Duodenal mucosa (tissue), 2 donors: ENCODE measurements around the gene SLC16A1.

ENCODE experiments used
- H3K27ac ChIP-seq: one replicate; pipeline ENCODE4 v1.7.0; 2013; ENCODE audit warnings: low read depth, low read length
- H3K27me3 ChIP-seq, 2 donors: one replicate each; pipeline ENCODE4 v1.7.0; 2013; ENCODE audit warnings: low read length in 2 of 2, control low read depth in 1 of 2; ENCODE audit not compliant: insufficient read depth in 2 of 2, control insufficient read depth in 1 of 2
- H3K36me3 ChIP-seq, 2 donors: one replicate each; pipeline ENCODE4 v1.7.0; 2013; ENCODE audit warnings: low read length in 2 of 2, control low read depth in 1 of 2; ENCODE audit not compliant: insufficient read depth in 2 of 2, control insufficient read depth in 1 of 2
- H3K4me1 ChIP-seq, 2 donors: one replicate each; pipeline ENCODE4 v1.7.0; 2013; ENCODE audit warnings: low read length in 2 of 2, control low read depth in 1 of 2; ENCODE audit not compliant: insufficient read depth in 2 of 2, control insufficient read depth in 1 of 2
- H3K4me3 ChIP-seq, 2 donors: one replicate each; pipeline ENCODE4 v1.7.0; 2013; ENCODE audit warnings: low read length in 2 of 2, low read depth in 1 of 2
- H3K9ac ChIP-seq, 2 donors: one replicate each; pipeline ENCODE4 v1.7.0; 2013; ENCODE audit warnings: low read length in 2 of 2, low read depth in 1 of 2
- H3K9me3 ChIP-seq, 2 donors: one replicate each; pipeline ENCODE4 v1.7.0; 2013; ENCODE audit warnings: low read length in 2 of 2, control low read depth in 1 of 2; ENCODE audit not compliant: control insufficient read depth in 1 of 2

The SLC16A1 gene

DNA sequence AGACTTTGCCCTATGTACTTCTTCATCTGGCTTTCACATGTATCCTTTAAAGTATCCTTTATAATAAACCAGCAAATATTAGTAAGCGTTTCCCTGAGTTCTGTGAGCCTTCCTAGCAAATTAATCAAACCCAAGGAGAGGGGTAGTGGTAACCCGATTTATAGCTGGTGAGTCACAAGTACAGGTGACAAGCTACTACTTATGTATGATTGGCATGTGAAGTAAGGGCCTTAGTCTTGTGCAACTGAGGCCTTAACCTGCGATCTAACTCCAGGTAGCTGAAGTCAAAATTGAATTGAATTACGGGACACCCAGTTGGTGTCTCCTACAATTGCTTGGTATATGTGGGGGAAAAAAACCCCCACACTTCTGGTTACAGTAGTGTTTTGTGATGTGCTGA, 26.0 kb downstream of the SLC16A1 start:
- Histone ChIP-seq H3K27ac (no peak overlapping the region), H3K9me3 (no peaks in the 10 kb centered on the region), H3K27me3 (no peaks in the 10 kb centered on the region), H3K4me3 (no peak overlapping the region), H3K36me3 (peaks cover 0 to 14% of the 10 kb centered on the region in 2 donors), H3K4me1 (peaks cover 5 to 14% of the 10 kb centered on the region in 2 donors), H3K9ac (no peak overlapping the region)

DNA sequence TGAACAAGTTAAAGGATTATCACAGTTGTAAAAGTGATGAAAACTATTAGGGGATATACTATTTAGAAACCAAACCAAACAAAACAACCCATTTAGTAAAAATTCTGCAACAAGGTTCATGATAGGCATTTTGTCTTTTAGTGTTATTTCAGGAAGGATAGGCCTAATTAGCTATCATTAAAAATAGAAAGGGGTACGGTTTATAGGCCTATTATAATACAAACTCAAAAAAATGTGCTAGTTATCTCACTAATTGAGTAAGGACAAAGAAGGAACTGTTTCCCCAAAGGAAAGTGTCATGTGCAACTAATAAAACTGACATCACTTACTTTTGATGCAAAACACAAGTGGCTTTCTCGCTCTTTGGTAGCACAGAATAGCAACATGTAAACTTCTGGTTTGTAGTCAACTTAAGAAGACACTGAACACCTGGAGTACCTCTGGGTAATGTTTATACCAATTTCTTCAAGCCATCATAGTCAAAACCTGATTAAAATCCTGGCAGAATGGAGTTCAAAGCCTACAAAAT, 28.5 kb downstream of the SLC16A1 start:
- Histone ChIP-seq H3K9me3 (no peaks in the 10 kb centered on the region), H3K27me3 (no peaks in the 10 kb centered on the region), H3K4me3 (no peak overlapping the region), H3K36me3 (peaks cover 6 to 35% of the 10 kb centered on the region in 2 donors), H3K9ac (no peak overlapping the region), H3K4me1 (peaks cover 5 to 14% of the 10 kb centered on the region in 2 donors), H3K27ac (no peak overlapping the region)

DNA sequence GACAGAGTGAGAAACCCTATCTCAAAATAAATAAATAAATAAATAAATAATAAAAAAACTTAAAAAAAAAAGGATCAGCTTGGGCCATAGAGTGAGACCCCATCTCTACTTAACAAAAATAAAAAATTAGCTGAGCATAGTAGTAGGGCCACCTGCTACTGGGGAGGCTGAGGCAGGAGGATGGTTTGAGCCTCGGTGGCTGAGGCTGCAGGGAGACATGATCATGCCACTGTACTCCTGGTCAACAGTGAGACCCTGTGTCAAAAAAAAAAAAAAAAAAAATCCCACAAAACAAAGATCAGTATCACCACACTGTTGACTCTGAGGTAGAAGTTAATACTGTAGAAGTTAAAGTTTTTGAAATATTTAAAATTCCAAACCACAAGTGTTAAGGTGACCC, 29.1 kb downstream of the SLC16A1 start:
- Histone ChIP-seq H3K9me3 (no peaks in the 10 kb centered on the region), H3K9ac (no peak overlapping the region), H3K4me1 (peaks cover 5 to 14% of the 10 kb centered on the region in 2 donors), H3K36me3 (peaks cover 6 to 37% of the 10 kb centered on the region in 2 donors), H3K27ac (no peak overlapping the region), H3K27me3 (no peaks in the 10 kb centered on the region), H3K4me3 (no peak overlapping the region)

DNA sequence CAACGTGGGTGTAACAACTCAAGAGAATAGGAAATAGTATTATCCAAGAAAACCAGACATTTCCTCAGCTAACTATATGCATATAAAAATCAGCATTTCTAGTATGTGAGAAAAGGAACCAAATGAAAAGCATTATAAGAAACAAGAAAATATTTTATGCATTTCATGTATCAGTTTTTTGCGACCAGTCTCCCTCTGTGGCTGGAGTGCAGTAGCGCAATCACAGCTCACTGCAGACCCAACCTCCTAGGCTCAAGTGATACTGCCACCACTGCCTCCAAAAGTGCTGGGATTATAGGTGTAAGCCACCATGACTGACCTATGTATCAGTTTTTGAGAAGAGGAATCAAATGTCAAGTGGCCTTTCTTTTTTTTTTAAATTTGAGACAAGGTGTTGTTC, 31.0 kb downstream of the SLC16A1 start:
- H3K4me3 ChIP-seq: no peak overlapping the region
- H3K36me3 ChIP-seq: peaks cover 6 to 43% of the 10 kb centered on the region in 2 donors
- no peak overlapping the region for H3K9ac ChIP-seq
- peaks cover 4 to 11% of the 10 kb centered on the region in 2 donors for H3K4me1 ChIP-seq
- no peaks in the 10 kb centered on the region for H3K27me3 ChIP-seq
- H3K9me3 ChIP-seq: no peaks in the 10 kb centered on the region
- H3K27ac ChIP-seq: no peak overlapping the region

DNA sequence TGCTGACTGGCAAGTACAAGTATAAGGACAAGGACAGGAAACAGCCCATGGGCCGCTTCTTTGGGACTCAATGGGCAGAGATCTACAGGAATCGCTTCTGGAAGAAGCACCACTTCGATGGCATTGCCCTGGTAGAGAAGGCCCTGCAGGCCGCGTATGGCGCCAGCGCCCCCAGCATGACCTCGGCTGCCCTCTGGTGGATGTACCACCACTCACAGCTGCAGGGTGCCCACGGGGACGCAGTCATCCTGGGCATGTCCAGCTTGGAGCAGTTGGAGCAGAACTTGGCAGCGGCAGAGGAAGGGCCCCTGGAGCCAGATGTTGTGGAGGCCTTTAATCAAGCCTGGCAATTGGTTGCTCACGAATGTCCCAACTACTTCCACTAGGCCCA, 32.0 kb downstream of the SLC16A1 start:
- peaks cover 0 to 10% of the 10 kb centered on the region in 2 donors for H3K4me1 ChIP-seq
- H3K4me3 ChIP-seq: no peak overlapping the region
- H3K36me3 ChIP-seq: peaks cover 6 to 43% of the 10 kb centered on the region in 2 donors
- no peaks in the 10 kb centered on the region for H3K9me3 ChIP-seq
- H3K9ac ChIP-seq: no peak overlapping the region
- no peak overlapping the region for H3K27ac ChIP-seq
- no peaks in the 10 kb centered on the region for H3K27me3 ChIP-seq

DNA sequence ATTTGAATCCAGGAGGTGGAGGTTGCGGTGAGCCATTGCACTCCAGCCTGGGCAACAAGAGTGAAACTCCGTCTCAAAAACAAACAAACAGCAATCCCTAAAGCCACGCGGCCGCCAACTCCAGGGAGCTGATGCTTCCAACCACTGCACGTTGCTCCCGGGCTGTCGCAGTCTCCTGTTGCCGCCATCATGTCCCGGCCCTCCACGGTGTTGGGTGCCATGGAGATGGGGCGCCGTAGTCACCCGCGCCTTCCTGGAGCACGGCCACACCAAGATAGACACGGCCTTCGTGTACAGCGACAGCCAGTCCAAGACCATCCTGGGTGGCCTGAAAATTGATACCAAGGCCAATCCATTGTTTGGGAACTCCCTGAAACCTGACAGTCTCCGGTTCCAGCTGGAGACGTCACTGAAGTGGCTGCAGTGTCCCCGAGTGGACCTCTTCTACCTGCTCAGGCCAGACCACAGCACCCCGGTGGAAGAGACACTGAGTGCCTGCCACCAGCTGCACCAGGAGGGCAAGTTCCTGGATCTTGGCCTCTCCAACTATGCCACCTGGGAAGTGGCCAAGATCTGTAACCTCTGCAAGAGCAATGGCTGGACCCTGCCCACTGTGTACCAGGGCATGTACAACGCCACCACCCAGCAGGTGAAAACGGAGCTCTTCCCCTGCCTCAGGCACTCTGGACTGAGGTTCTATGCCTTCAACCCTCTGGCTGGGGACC, 32.6 kb downstream of the SLC16A1 start:
- H3K9ac ChIP-seq: no peak overlapping the region
- no peak overlapping the region for H3K27ac ChIP-seq
- no peak overlapping the region for H3K4me3 ChIP-seq
- H3K4me1 ChIP-seq: peaks cover 0 to 9% of the 10 kb centered on the region in 2 donors
- peaks cover 6 to 43% of the 10 kb centered on the region in 2 donors for H3K36me3 ChIP-seq
- H3K9me3 ChIP-seq: no peaks in the 10 kb centered on the region
- H3K27me3 ChIP-seq: no peaks in the 10 kb centered on the region

DNA sequence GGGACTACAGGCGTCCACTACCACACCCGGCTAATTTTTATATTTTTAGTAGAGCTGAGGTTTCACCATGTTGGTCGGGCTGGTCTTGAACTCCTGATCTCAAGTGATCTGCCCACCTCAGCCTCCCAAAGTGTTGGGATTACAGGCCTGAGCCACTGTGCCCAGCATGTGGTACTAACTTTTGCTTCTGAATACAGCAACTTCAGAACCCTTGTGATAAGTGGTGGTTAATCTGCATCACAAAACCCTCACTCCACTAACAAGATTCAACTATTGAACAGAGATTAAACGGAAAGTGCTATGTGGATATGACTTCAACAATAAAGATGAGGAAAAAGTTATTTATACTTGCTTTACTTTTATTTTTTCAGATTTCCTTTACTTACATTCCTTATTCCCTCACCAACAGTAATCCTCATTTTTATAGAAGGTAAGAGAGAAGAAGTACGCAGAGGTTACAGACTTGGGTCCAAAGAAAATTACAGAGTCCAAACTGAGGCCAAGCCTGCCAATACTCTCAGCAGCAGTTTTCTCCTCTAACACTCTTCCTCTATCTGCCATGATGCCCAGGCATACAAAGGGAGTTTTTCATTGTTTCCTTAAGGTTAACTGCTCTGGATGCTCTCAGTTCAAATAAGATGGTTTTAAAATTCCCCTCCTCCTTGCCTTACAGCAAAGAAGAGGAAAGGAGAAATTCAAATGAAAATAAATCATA, 44.3 kb downstream of the SLC16A1 start:
- no peaks in the 10 kb centered on the region for H3K9me3 ChIP-seq
- H3K27me3 ChIP-seq: no peaks in the 10 kb centered on the region
- H3K4me3 ChIP-seq: no peak overlapping the region
- no peak overlapping the region for H3K9ac ChIP-seq
- no peak overlapping the region for H3K27ac ChIP-seq
- H3K4me1 ChIP-seq: peaks cover 1 to 3% of the 10 kb centered on the region in 2 donors
- peaks cover 0 to 4% of the 10 kb centered on the region in 2 donors for H3K36me3 ChIP-seq

DNA sequence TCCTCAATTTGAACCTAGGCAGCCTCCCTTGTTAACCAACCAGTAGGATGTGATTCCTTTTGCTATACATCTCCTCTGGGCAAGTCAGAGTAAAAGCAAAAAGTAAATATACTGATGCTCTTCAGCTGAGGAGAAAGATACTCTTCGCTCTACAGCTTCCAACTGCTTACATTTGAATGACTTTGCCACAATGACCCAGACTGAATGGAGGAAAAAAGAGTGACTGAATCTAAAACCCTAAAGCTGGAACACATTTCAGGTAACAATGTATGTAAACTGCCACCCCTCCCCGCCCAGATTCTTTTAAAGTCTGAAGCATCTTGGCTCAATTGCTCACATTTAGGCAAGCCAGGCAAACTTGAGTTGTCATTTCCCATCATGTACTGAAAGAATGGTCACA, 46.1 kb downstream of the SLC16A1 start:
- H3K27me3 ChIP-seq: no peaks in the 10 kb centered on the region
- H3K36me3 ChIP-seq: peaks cover 0 to 4% of the 10 kb centered on the region in 2 donors
- H3K9me3 ChIP-seq: no peaks in the 10 kb centered on the region
- H3K4me3 ChIP-seq: no peak overlapping the region
- peaks cover 15% of the 10 kb centered on the region in 2 donors for H3K4me1 ChIP-seq
- H3K9ac ChIP-seq: no peak overlapping the region
- no peak overlapping the region for H3K27ac ChIP-seq

DNA sequence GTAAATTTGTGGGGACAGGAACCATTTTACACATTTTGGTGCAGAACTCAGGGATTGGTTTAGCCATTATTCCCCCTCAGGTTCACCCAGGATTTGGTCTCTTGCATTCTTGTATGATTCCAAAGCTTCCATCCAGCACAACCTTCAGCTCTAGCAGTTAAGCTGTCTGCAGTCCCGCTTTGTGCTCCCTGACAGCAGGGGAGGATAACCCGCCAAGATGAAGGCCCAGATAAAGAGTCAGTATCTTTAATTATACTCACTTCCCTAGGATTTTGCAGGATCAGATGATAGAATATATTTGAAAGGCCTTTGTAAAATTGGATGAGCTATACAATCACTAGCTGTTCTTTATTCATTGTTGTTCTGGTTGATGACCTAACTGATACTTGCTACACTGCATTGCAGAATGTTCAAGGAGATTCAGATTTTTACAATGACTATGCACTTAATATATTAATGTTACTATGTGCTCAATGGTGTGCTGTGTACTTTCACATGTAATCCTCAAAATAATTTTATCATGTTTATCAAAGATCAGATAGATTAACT, 49.8 kb downstream of the SLC16A1 start:
- Histone ChIP-seq H3K27me3 (no peaks in the 10 kb centered on the region), H3K4me3 (peak overlapping the region in 1 of 2 donors; percentile 19), H3K36me3 (no peaks in the 10 kb centered on the region), H3K4me1 (peaks cover 31 to 36% of the 10 kb centered on the region in 2 donors), H3K9ac (peak overlapping the region in 1 of 2 donors; percentile 19), H3K27ac (peak overlapping the region; percentile 54), H3K9me3 (no peaks in the 10 kb centered on the region)
